Activated CD4-positive, alpha-beta T cell treated with anti-CD3 and anti-CD28 coated beads, Interleukin-2, amount 50 U/mL, for 48 hours (primary cell): ENCODE data around the gene ZNF280D.
"Not testable (repeated sequence)": the region's sequence is repeated elsewhere in the genome, so short reads cannot be mapped to it uniquely, and the experiment has no call there.

Experiments used
- DNase-seq, 2 experiments: peaks; one replicate each; pipeline ENCODE4 v3.0.0-alpha.2; 2020

ZNF280D gene

GRCh38 chr15:56709502-56709901, 23.8 kb downstream of the ZNF280D start:
- not testable (repeated sequence) for DNase-seq

- no peak for DNase-seq
Measured at GRCh38 chr15:56699743-56700142, 33.6 kb downstream of the ZNF280D start.

GRCh38 chr15:56698270-56698669, 35.0 kb downstream of the ZNF280D start:
- no peak for DNase-seq

- no peak for DNase-seq
Measured at GRCh38 chr15:56693761-56694160, 39.5 kb downstream of the ZNF280D start.

GRCh38 chr15:56690733-56691132, 42.6 kb downstream of the ZNF280D start:
- DNase-seq = no peak

GRCh38 chr15:56683908-56684307, 49.4 kb downstream of the ZNF280D start:
- no peak for DNase-seq

- DNase-seq = no peak
Measured at GRCh38 chr15:56681113-56681512, 52.2 kb downstream of the ZNF280D start.

- no peak for DNase-seq
Measured at GRCh38 chr15:56679225-56679624, 54.1 kb downstream of the ZNF280D start.

- no peak for DNase-seq
Measured at GRCh38 chr15:56678571-56678970, 54.7 kb downstream of the ZNF280D start.

- DNase-seq = no peak
Measured at GRCh38 chr15:56677271-56677670, 56.0 kb downstream of the ZNF280D start.

GRCh38 chr15:56675930-56676329, 57.4 kb downstream of the ZNF280D start:
- no peak for DNase-seq

GRCh38 chr15:56674857-56675256, 58.5 kb downstream of the ZNF280D start:
- DNase-seq = no peak

GRCh38 chr15:56672721-56673120, 60.6 kb downstream of the ZNF280D start:
- no peak for DNase-seq

- DNase-seq = no peak
Measured at GRCh38 chr15:56667517-56667916, 65.8 kb downstream of the ZNF280D start.

- DNase-seq = no peak
Measured at GRCh38 chr15:56660943-56661342, 72.4 kb downstream of the ZNF280D start.

GRCh38 chr15:56659197-56659596, 74.1 kb downstream of the ZNF280D start:
- no peak for DNase-seq

GRCh38 chr15:56654624-56655023, 78.7 kb downstream of the ZNF280D start:
- no peak for DNase-seq

- no peak for DNase-seq
Measured at GRCh38 chr15:56654216-56654615, 79.1 kb downstream of the ZNF280D start.

GRCh38 chr15:56653787-56654186, 79.5 kb downstream of the ZNF280D start:
- no peak for DNase-seq

GRCh38 chr15:56653107-56653506, 80.2 kb downstream of the ZNF280D start:
- no peak for DNase-seq

GRCh38 chr15:56648311-56648710, 85.0 kb downstream of the ZNF280D start:
- DNase-seq = no peak

- no peak for DNase-seq
Measured at GRCh38 chr15:56640549-56640948, 92.8 kb downstream of the ZNF280D start.

GRCh38 chr15:56640127-56640526, 93.2 kb downstream of the ZNF280D start:
- no peak for DNase-seq

- DNase-seq = no peak
Measured at GRCh38 chr15:56639631-56640030, 93.7 kb downstream of the ZNF280D start.

- DNase-seq = no peak
Measured at GRCh38 chr15:56631765-56632164, 101.5 kb downstream of the ZNF280D start.
